Neutrophil (primary cell): ENCODE measurements around the gene PLXND1.

Source experiments
- H3K27ac ChIP-seq: fragments of 200-600 bp; sonication (generic); 2 replicates; pipeline ENCODE4 v1.5.1; 2016; ENCODE audit warnings: mild to moderate bottlenecking, moderate library complexity
- H3K27me3 ChIP-seq: fragments of 200-600 bp; sonication (generic); 2 replicates; pipeline ENCODE4 v1.6.0; 2016; ENCODE audit warnings: mild to moderate bottlenecking
- H3K36me3 ChIP-seq: fragments of 200-600 bp; sonication (generic); 2 replicates; pipeline ENCODE4 v1.5.1; 2017
- H3K4me1 ChIP-seq, 2 experiments: fragments of 200-600 bp in 1 of 2; sonication (generic) in 1 of 2; 1 replicate in 1 of 2; 2 replicates in 1 of 2; pipeline versions ENCODE4 v1.5.1 to v1.6.1; 2013 to 2016; ENCODE audit warnings: low read depth in 1 of 2, low read length in 1 of 2, mild to moderate bottlenecking in 1 of 2, moderate library complexity in 1 of 2; ENCODE audit not compliant: control insufficient read depth in 1 of 2, insufficient read depth in 1 of 2
- H3K4me3 ChIP-seq, 2 experiments: fragments of 200-600 bp in 1 of 2; sonication (generic) in 1 of 2; 1 replicate in 1 of 2; 2 replicates in 1 of 2; pipeline ENCODE4 v1.5.1; 2013 to 2016; ENCODE audit warnings: low read depth in 1 of 2, low read length in 1 of 2, mild to moderate bottlenecking in 1 of 2, moderate library complexity in 1 of 2
- H3K9me3 ChIP-seq: fragments of 200-600 bp; sonication (generic); 2 replicates; pipeline ENCODE4 v1.5.1; 2016
- CTCF ChIP-seq: fragments of 200-600 bp; sonication (generic); IDR thresholded peaks from 2 replicates; pipeline ENCODE4 v1.5.1; 2016; ENCODE audit warnings: antibody characterized with exemption

PLXND1 gene

GRCh38 chr3:129587566-129588210 lies 18.8 kb downstream of the PLXND1 start:
- H3K4me3 ChIP-seq = no peak overlapping the region
- H3K27me3 ChIP-seq = no peaks in the 10 kb centered on the region
- H3K36me3 ChIP-seq = no peaks in the 10 kb centered on the region
- TF ChIP-seq CTCF = no peak
- no peak overlapping the region for H3K27ac ChIP-seq
- peaks cover 6 to 7% of the 10 kb centered on the region in 2 experiments for H3K4me1 ChIP-seq
- no peaks in the 10 kb centered on the region for H3K9me3 ChIP-seq

GRCh38 chr3:129586746-129587430 lies 19.6 kb downstream of the PLXND1 start:
- no peaks in the 10 kb centered on the region for H3K9me3 ChIP-seq
- H3K27me3 ChIP-seq = no peaks in the 10 kb centered on the region
- no peak overlapping the region for H3K4me3 ChIP-seq
- no peaks in the 10 kb centered on the region for H3K36me3 ChIP-seq
- no peak for TF ChIP-seq CTCF
- H3K4me1 ChIP-seq = no peaks in the 10 kb centered on the region
- H3K27ac ChIP-seq = no peak overlapping the region

GRCh38 chr3:129585949-129586657 lies 20.4 kb downstream of the PLXND1 start:
- Histone ChIP-seq H3K27ac (no peak overlapping the region), H3K9me3 (no peaks in the 10 kb centered on the region), H3K4me1 (no peaks in the 10 kb centered on the region), H3K36me3 (no peaks in the 10 kb centered on the region), H3K4me3 (no peak overlapping the region), H3K27me3 (no peaks in the 10 kb centered on the region)
- TF ChIP-seq CTCF = no peak

- H3K4me1 ChIP-seq = no peaks in the 10 kb centered on the region
- TF ChIP-seq CTCF = no peak
- no peak overlapping the region for H3K4me3 ChIP-seq
- H3K27me3 ChIP-seq = no peaks in the 10 kb centered on the region
- no peaks in the 10 kb centered on the region for H3K9me3 ChIP-seq
- H3K27ac ChIP-seq = no peak overlapping the region
- no peaks in the 10 kb centered on the region for H3K36me3 ChIP-seq
These were observed 21.8 kb downstream of the PLXND1 start for GRCh38 chr3:129584631-129585030.

- TF ChIP-seq CTCF = no peak
- H3K9me3 ChIP-seq = no peaks in the 10 kb centered on the region
- H3K4me1 ChIP-seq = peaks cover 4 to 5% of the 10 kb centered on the region in 2 experiments
- H3K27me3 ChIP-seq = no peaks in the 10 kb centered on the region
- no peaks in the 10 kb centered on the region for H3K36me3 ChIP-seq
- H3K27ac ChIP-seq = no peak overlapping the region
- H3K4me3 ChIP-seq = no peak overlapping the region
These were observed 23.2 kb downstream of the PLXND1 start for GRCh38 chr3:129583289-129583688.
